ENCODE data around the gene ZMIZ1. TPM values are rescaled to one million over a fixed set of nuclear protein-coding genes. Genes with fewer than 3 reads are reported as not detected.

The ZMIZ1 gene
- total and polyA plus RNA-seq, 2 donors, result 30.2 to 54.6 TPM

- 5% methylated on average over 36 of the region's 36 CpGs for WGBS
- peak overlapping the region; percentile 59 for H3K4me3 ChIP-seq (ENCODE audit: low read depth, low read length)
- no peaks in the 10 kb centered on the region for H3K4me1 ChIP-seq (ENCODE audit: insufficient read depth)
- H3K27ac ChIP-seq (ENCODE audit: low read depth), result peak overlapping the region; percentile 61
- H3K36me3 ChIP-seq (ENCODE audit: insufficient read depth), result no peaks in the 10 kb centered on the region
- no peak for DNase-seq (ENCODE audit: extremely low spot score)
Measured at GRCh38 chr10:79241990-79242619, 173.3 kb downstream of the ZMIZ1 start.

DNA sequence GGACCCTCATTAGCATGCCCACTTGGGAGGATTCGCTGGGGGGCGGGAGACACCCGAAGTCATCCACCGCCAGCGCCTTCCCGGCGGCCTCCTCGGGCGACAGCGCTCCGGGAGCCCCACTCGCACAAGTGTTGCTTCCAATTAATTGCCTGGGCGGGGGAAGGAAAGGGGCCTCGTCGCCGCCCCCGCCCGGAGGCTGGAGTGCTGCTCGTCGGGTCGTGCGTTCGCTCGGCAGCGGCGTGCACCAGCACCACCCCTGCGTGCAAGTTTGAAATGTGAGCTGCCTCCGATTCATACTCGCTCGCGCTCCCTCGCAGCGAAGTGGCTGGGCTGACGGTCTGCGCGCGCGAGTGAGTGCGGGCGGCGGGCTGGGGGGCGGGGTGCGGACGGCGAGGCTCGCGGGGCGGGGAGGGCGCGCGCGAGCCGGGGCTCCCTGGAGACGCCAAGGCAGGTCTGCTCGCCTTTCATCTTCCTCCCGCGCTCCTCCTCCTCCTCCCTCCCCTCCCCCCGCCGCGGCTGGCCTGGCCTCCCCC lies 173.9 kb downstream of the ZMIZ1 start:
- Histone ChIP-seq H3K27ac (ENCODE audit: low read depth) (peak overlapping the region; percentile 48), H3K36me3 (ENCODE audit: insufficient read depth) (no peaks in the 10 kb centered on the region), H3K4me1 (ENCODE audit: insufficient read depth) (no peaks in the 10 kb centered on the region), H3K4me3 (ENCODE audit: low read depth, low read length) (peak overlapping the region; percentile 59)
- under 1% methylated on average over 56 of the region's 60 CpGs for WGBS
- no peak for DNase-seq (ENCODE audit: extremely low spot score)

DNA sequence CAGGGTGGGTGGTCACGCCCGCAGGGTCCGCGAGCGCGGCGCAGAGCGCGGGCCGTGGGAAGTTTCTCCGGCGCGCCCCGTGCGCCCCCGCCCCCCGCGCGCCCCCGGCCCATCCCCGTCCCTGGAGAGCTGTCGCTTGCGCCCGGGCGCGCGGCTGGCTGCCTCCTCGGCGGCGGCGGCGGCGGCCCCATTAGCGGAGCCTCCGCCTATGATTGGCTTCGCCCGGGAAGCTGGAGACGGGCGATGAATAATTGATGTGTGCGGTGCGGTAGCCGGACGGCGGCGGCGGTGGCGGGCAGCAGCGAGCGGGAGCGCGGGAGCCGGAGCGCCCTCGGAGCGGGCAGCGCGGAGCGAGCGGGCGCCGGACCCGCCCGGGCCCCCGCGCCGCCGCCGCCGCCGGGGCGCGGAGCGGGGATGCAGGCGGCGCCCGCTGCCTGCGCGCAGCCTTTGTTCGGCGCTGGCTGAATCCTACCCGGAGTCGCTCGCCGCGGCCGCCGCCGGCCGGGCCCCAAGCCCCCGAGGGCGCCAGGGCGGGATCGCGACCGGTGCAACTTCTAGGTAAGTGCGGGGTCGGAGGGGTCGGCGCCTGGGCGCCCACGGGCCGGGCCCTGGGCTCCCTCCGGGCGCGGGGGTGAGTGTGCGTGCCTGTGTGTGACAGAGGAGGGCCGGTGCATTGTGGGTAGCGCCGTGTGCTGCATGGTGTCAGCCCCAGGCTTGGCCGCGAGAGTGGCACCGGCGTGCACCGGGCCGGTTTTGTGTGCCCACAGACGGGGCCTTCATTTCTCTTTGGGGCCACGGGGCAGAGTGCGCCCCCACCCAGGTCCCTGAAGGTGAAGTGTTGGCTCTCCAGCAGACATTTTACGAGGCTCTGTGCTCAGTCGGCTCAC lies 174.7 kb downstream of the ZMIZ1 start:
- peak overlapping the region; percentile 59 for H3K4me3 ChIP-seq (ENCODE audit: low read depth, low read length)
- 7% methylated on average over 119 of the region's 120 CpGs for WGBS
- H3K4me1 ChIP-seq (ENCODE audit: insufficient read depth), result no peaks in the 10 kb centered on the region
- peak overlapping the region; percentile 61 for H3K27ac ChIP-seq (ENCODE audit: low read depth)
- no peaks in the 10 kb centered on the region for H3K36me3 ChIP-seq (ENCODE audit: insufficient read depth)
- no peak for DNase-seq (ENCODE audit: extremely low spot score)

GRCh38 chr10:79244068-79244442 lies 175.3 kb downstream of the ZMIZ1 start:
- WGBS, result 72% methylated on average over 10 of the region's 10 CpGs
- Histone ChIP-seq H3K4me3 (ENCODE audit: low read depth, low read length) (peak overlapping the region; percentile 59), H3K27ac (ENCODE audit: low read depth) (no peak overlapping the region), H3K4me1 (ENCODE audit: insufficient read depth) (no peaks in the 10 kb centered on the region), H3K36me3 (ENCODE audit: insufficient read depth) (no peaks in the 10 kb centered on the region)
- no peak for DNase-seq (ENCODE audit: extremely low spot score)

DNA sequence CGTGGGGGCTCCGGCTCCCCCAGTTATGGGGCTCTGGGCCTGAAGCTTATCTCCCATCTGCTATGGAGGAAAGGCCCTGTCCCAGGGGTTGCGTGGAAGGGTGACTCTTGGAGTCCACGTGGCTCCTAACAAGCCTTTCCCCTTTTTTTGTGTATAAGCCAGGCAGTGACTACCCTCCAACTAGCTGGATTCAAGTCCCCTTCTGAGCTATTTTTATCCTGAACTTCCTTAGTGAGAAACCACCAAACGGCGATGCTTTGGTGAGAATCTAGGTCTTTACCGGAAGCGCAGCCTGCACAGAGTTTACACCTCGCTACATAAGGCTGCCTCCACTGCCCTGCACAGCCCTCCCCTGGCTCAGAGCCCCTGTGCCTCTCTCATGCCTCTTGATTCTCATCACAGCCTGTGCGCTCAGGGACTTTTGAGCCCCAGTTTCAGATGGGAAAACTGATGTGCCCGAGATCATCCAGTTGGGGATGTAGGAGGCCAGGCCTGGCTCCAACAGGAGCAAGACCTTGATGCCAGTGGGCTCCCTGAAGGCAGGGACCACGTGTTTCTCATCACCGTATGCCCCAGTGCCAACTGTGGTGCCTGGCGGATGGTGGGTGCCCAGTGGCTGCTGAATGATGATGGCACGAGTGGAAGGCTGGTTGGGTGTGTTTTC lies 176.2 kb downstream of the ZMIZ1 start:
- H3K27ac ChIP-seq (ENCODE audit: low read depth), result no peak overlapping the region
- H3K36me3 ChIP-seq (ENCODE audit: insufficient read depth), result no peaks in the 10 kb centered on the region
- WGBS, result 82% methylated on average over 15 of the region's 15 CpGs
- no peak overlapping the region for H3K4me3 ChIP-seq (ENCODE audit: low read depth, low read length)
- H3K4me1 ChIP-seq (ENCODE audit: insufficient read depth), result no peaks in the 10 kb centered on the region
- no peak for DNase-seq (ENCODE audit: extremely low spot score)

GRCh38 chr10:79245539-79246208 lies 176.9 kb downstream of the ZMIZ1 start:
- 83% methylated on average over 9 of the region's 9 CpGs for WGBS
- Histone ChIP-seq H3K4me1 (ENCODE audit: insufficient read depth) (no peaks in the 10 kb centered on the region), H3K4me3 (ENCODE audit: low read depth, low read length) (no peak overlapping the region), H3K36me3 (ENCODE audit: insufficient read depth) (no peaks in the 10 kb centered on the region), H3K27ac (ENCODE audit: low read depth) (peak overlapping the region; percentile 51)
- no peak for DNase-seq (ENCODE audit: extremely low spot score)

DNA sequence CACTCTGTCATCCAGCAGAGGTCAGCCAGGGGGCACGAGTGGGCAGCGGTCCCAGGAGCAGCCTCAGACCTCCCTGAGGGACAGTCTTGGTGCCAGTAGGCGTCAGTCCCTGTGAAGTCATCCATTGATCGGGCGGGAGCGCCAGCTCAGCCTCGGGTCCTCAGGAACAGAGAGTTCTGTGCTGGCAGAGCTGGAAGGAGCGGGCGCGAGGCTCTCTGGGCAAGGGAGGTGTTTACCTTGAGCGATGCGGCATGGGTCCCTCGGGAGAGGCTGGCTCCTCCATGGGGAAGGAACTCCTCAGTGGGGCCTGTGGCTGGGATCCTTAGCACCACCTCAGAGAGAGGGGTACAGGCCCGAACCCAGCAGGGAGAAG lies 177.4 kb downstream of the ZMIZ1 start:
- DNase-seq (ENCODE audit: extremely low spot score), result no peak
- WGBS, result 62% methylated on average over 14 of the region's 14 CpGs
- H3K4me3 ChIP-seq (ENCODE audit: low read depth, low read length), result no peak overlapping the region
- H3K27ac ChIP-seq (ENCODE audit: low read depth), result peak overlapping the region; percentile 51
- H3K36me3 ChIP-seq (ENCODE audit: insufficient read depth), result no peaks in the 10 kb centered on the region
- no peaks in the 10 kb centered on the region for H3K4me1 ChIP-seq (ENCODE audit: insufficient read depth)

GRCh38 chr10:79246606-79247275 lies 178.0 kb downstream of the ZMIZ1 start:
- DNase-seq (ENCODE audit: extremely low spot score), result no peak
- Histone ChIP-seq H3K36me3 (ENCODE audit: insufficient read depth) (no peaks in the 10 kb centered on the region), H3K4me1 (ENCODE audit: insufficient read depth) (no peaks in the 10 kb centered on the region), H3K4me3 (ENCODE audit: low read depth, low read length) (no peak overlapping the region), H3K27ac (ENCODE audit: low read depth) (peak overlapping the region; percentile 51)
- WGBS, result 51% methylated on average over 14 of the region's 14 CpGs

GRCh38 chr10:79247373-79248137 lies 178.8 kb downstream of the ZMIZ1 start:
- WGBS, result 88% methylated on average over 6 of the region's 6 CpGs
- Histone ChIP-seq H3K4me1 (ENCODE audit: insufficient read depth) (no peaks in the 10 kb centered on the region), H3K4me3 (ENCODE audit: low read depth, low read length) (no peak overlapping the region), H3K36me3 (ENCODE audit: insufficient read depth) (no peaks in the 10 kb centered on the region), H3K27ac (ENCODE audit: low read depth) (peak overlapping the region; percentile 30)
- DNase-seq (ENCODE audit: extremely low spot score), result no peak

DNA sequence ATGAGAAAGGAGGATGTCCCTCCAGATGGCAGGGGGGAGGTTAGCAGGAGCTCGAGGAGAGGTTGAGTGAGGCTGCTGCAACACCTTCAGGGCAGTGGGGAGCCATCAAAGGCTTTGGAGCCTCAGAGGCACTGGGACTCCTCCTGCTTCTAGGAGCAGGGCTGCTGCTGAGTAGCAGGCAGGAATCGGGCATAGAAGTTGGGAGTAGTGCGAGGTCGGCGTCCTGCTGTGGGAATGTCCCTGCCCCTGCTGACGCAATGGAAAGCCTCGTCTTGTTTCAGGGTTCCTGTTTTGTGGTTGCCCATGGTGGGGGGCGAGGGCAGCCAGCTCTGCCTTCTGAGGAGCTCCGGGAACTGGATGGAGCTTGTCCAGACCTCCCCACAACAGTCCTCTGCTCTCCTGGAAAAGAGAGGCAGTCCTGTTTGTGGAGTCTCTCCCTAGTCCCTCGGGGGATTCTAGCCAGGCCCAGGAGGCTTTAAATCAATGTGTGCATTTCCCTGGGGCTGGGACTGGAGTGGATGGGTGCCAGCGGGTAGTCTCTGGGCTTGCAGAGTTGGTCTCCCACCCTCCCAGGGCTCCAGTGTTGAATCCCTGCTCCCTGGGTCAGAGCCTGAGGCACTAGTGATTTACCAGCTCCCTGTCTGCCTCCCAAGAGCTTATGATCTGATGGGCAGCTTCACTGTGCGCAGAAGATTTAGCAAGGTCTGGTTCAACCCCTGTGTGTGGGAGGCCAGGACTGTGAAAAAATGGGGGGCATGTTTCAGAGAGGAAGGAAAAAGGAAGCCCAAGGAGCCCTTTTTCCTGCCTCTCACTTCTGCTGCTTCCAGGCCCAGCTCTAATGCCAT lies 179.8 kb downstream of the ZMIZ1 start:
- WGBS, result 58% methylated on average over 12 of the region's 12 CpGs
- DNase-seq (ENCODE audit: extremely low spot score), result no peak
- Histone ChIP-seq H3K36me3 (ENCODE audit: insufficient read depth) (no peaks in the 10 kb centered on the region), H3K4me3 (ENCODE audit: low read depth, low read length) (no peak overlapping the region), H3K4me1 (ENCODE audit: insufficient read depth) (no peaks in the 10 kb centered on the region), H3K27ac (ENCODE audit: low read depth) (no peak overlapping the region)

GRCh38 chr10:79249186-79250121 lies 180.7 kb downstream of the ZMIZ1 start:
- Histone ChIP-seq H3K4me1 (ENCODE audit: insufficient read depth) (no peaks in the 10 kb centered on the region), H3K27ac (ENCODE audit: low read depth) (peak overlapping the region; percentile 26), H3K36me3 (ENCODE audit: insufficient read depth) (no peaks in the 10 kb centered on the region), H3K4me3 (ENCODE audit: low read depth, low read length) (no peak overlapping the region)
- WGBS, result 88% methylated on average over 20 of the region's 20 CpGs
- no peak for DNase-seq (ENCODE audit: extremely low spot score)
